OCI-LY3 (cell line): Measurements from ENCODE around the gene ASAP2.

ENCODE experiments used
- EZH2phosphoT487 ChIP-seq: fragments of 200-600 bp; shearing (Covaris generic); IDR thresholded peaks from 2 replicates; pipeline ENCODE4 v1.6.1; 2018; ENCODE audit warnings: antibody characterized with exemption, mixed run types, low read depth
- TF ChIP-seq, protein P1 (sequence below): fragments of 200-600, 300-600 bp; sonication (generic); IDR thresholded peaks from 2 replicates; pipeline ENCODE4 v1.5.1; 2014; ENCODE audit warnings: antibody characterized with exemption, low read length, low read depth

DNA sequence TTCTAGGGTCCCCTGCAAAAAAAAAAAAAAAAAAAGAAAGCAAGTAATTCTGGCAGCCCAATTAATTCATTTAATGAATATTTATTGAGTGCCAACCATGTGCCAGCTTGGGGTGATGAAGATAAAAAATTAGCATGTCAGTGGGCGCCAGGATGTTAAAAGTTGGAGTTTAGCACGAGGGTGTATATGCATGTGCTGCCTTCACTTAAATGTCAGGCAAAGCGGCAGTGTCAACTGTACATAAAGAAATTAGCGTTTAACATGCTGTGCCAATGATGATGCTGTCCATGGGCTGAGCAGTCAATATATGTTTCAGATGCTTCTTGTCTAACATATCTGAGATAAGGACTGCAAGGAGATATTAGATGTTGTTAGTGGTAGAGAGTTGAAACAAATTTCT is 49.5 kb downstream of the ASAP2 start:
- TF ChIP-seq, protein P1, sequence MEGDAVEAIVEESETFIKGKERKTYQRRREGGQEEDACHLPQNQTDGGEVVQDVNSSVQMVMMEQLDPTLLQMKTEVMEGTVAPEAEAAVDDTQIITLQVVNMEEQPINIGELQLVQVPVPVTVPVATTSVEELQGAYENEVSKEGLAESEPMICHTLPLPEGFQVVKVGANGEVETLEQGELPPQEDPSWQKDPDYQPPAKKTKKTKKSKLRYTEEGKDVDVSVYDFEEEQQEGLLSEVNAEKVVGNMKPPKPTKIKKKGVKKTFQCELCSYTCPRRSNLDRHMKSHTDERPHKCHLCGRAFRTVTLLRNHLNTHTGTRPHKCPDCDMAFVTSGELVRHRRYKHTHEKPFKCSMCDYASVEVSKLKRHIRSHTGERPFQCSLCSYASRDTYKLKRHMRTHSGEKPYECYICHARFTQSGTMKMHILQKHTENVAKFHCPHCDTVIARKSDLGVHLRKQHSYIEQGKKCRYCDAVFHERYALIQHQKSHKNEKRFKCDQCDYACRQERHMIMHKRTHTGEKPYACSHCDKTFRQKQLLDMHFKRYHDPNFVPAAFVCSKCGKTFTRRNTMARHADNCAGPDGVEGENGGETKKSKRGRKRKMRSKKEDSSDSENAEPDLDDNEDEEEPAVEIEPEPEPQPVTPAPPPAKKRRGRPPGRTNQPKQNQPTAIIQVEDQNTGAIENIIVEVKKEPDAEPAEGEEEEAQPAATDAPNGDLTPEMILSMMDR: no peak
- no peak for TF ChIP-seq EZH2phosphoT487
